Stomach (tissue), 4 donors: ENCODE data around the gene CDH8.

Experiments
- POLR2A ChIP-seq, 4 donors: fragments of 450-650 bp; IDR thresholded peaks; one replicate each; pipeline ENCODE4 v1.6.1; 2016; ENCODE audit warnings: antibody characterized with exemption in 4 of 4, control low read depth in 2 of 4, mild to moderate bottlenecking in 1 of 4, moderate library complexity in 1 of 4
- TF ChIP-seq, protein P1 (sequence below), 7 experiments: fragments of 450-650 bp in 4 of 7; fragments of 200-600 bp in 3 of 7; sonication (generic) in 3 of 7; IDR thresholded peaks; one replicate each; pipeline ENCODE4 v1.5.1; 2016 to 2019; ENCODE audit warnings: antibody characterized with exemption in 7 of 7, control low read depth in 2 of 7, mild to moderate bottlenecking in 1 of 7

DNA sequence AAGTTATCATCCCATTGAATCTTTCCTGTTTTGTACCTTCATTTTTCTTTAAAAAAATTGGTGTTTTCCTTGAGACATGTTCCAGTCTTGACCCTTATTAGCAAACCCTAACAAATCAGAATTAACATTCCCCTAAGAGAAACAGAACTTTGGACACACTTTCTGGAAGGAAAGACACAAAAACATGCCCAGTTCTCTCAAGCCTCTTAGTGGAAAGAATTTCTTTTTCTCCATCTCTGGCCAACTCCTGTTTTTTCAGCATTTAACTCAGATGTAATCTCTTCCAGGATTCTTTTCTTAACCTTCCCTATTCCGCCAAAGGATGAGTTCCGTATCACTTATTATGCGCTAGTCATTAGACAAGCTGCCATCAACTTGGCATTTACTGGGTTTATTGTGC lies 23.9 kb upstream of the CDH8 start:
- TF ChIP-seq, protein P1, sequence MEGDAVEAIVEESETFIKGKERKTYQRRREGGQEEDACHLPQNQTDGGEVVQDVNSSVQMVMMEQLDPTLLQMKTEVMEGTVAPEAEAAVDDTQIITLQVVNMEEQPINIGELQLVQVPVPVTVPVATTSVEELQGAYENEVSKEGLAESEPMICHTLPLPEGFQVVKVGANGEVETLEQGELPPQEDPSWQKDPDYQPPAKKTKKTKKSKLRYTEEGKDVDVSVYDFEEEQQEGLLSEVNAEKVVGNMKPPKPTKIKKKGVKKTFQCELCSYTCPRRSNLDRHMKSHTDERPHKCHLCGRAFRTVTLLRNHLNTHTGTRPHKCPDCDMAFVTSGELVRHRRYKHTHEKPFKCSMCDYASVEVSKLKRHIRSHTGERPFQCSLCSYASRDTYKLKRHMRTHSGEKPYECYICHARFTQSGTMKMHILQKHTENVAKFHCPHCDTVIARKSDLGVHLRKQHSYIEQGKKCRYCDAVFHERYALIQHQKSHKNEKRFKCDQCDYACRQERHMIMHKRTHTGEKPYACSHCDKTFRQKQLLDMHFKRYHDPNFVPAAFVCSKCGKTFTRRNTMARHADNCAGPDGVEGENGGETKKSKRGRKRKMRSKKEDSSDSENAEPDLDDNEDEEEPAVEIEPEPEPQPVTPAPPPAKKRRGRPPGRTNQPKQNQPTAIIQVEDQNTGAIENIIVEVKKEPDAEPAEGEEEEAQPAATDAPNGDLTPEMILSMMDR (IDR thresholded peaks at IDR 0.05), result no peak
- no peak for TF ChIP-seq POLR2A (IDR thresholded peaks at IDR 0.05)
